Neuronal stem cell (in vitro differentiated cells): ENCODE results near the gene P2RY8.
A peak's percentile ranks its signal among the peaks of the same experiment; 100 is the strongest.

ENCODE experiments used
- DNase-seq: peaks from one replicate; pipeline ENCODE4 v3.0.0-alpha.2; 2013; ENCODE audit warnings: low spot score
- H2AFZ ChIP-seq: one replicate; pipeline ENCODE4 v1.6.1; 2013; ENCODE audit warnings: mild to moderate bottlenecking, low read length, inconsistent platforms
- H2AK5ac ChIP-seq: 2 replicates; pipeline ENCODE4 v1.6.1; 2013; ENCODE audit warnings: low read depth, mild to moderate bottlenecking, inconsistent platforms, low read length, moderate library complexity, mixed read lengths
- H2BK120ac ChIP-seq: 2 replicates; pipeline ENCODE4 v1.6.1; 2013; ENCODE audit warnings: low read depth, mild to moderate bottlenecking, inconsistent platforms, low read length, moderate library complexity, mixed read lengths
- H2BK12ac ChIP-seq: one replicate; pipeline ENCODE4 v1.6.1; 2013; ENCODE audit warnings: low read length, inconsistent platforms
- H2BK15ac ChIP-seq: 2 replicates; pipeline ENCODE4 v1.6.1; 2013; ENCODE audit warnings: mild to moderate bottlenecking, low read length, inconsistent platforms, mixed read lengths
- H2BK5ac ChIP-seq: one replicate; pipeline ENCODE4 v1.6.1; 2013; ENCODE audit warnings: inconsistent platforms, mild to moderate bottlenecking, low read length, moderate library complexity
- H3K14ac ChIP-seq: one replicate; pipeline ENCODE4 v1.6.1; 2013; ENCODE audit warnings: low read length, inconsistent platforms
- H3K18ac ChIP-seq: 2 replicates; pipeline ENCODE4 v1.6.1; 2013; ENCODE audit warnings: low read length, inconsistent platforms
- H3K23ac ChIP-seq: 2 replicates; pipeline ENCODE4 v1.6.1; 2013; ENCODE audit warnings: low read depth, mild to moderate bottlenecking, mixed read lengths, low read length, inconsistent platforms; ENCODE audit not compliant: poor library complexity
- H3K27ac ChIP-seq: replicated peaks from 3 replicates; pipeline ENCODE4 v1.5.1; 2013; ENCODE audit warnings: low read length, inconsistent platforms
- H3K27me3 ChIP-seq, 3 experiments: 2 replicates each; pipeline ENCODE4 v1.6.1; 2013; ENCODE audit warnings: low read length in 3 of 3, mild to moderate bottlenecking in 2 of 3, inconsistent platforms in 1 of 3, low read depth in 1 of 3, mixed read lengths in 1 of 3, moderate library complexity in 1 of 3; ENCODE audit not compliant: control insufficient read depth in 3 of 3, insufficient read depth in 3 of 3
- H3K36me3 ChIP-seq, 2 donors: replicated peaks in 1 of 2; 2 replicates each; pipeline ENCODE4 v1.6.1; 2013; ENCODE audit warnings: low read length in 2 of 2; ENCODE audit not compliant: control insufficient read depth in 2 of 2, insufficient read depth in 2 of 2
- H3K4ac ChIP-seq: 2 replicates; pipeline ENCODE4 v1.6.1; 2013; ENCODE audit warnings: inconsistent platforms, mild to moderate bottlenecking, low read length, moderate library complexity
- H3K4me1 ChIP-seq, 2 donors: 1 replicate in 1 of 2; 2 replicates in 1 of 2; pipeline ENCODE4 v1.6.1; 2013; ENCODE audit warnings: low read length in 2 of 2, low read depth in 1 of 2; ENCODE audit not compliant: control insufficient read depth in 2 of 2, insufficient read depth in 1 of 2
- H3K4me2 ChIP-seq: one replicate; pipeline ENCODE4 v1.6.1; 2013; ENCODE audit warnings: mild to moderate bottlenecking, low read length, inconsistent platforms; ENCODE audit not compliant: insufficient read depth, poor library complexity, severe bottlenecking
- H3K4me3 ChIP-seq, 2 donors: 2 replicates each; pipeline ENCODE4 v1.5.1; 2013; ENCODE audit warnings: low read length in 2 of 2, mild to moderate bottlenecking in 2 of 2, inconsistent platforms in 1 of 2, moderate library complexity in 1 of 2
- H3K79me1 ChIP-seq: one replicate; pipeline ENCODE4 v1.6.1; 2013; ENCODE audit warnings: low read depth, mild to moderate bottlenecking, inconsistent platforms, low read length, moderate library complexity
- H3K9ac ChIP-seq: one replicate; pipeline ENCODE4 v1.6.1; 2013; ENCODE audit warnings: mild to moderate bottlenecking, low read depth, low read length, inconsistent platforms; ENCODE audit not compliant: poor library complexity
- H3K9me3 ChIP-seq, 2 donors: replicated peaks in 1 of 2; 2 replicates each; pipeline versions ENCODE3 to v1.6.1; 2013; ENCODE audit warnings: low read length in 2 of 2, mild to moderate bottlenecking in 2 of 2, inconsistent platforms in 1 of 2, low read depth in 1 of 2, mixed read lengths in 1 of 2, moderate library complexity in 1 of 2; ENCODE audit not compliant: control insufficient read depth in 2 of 2, insufficient read depth in 1 of 2
- H4K8ac ChIP-seq: one replicate; pipeline ENCODE4 v1.6.1; 2013; ENCODE audit warnings: low read depth, mild to moderate bottlenecking, inconsistent platforms, low read length, moderate library complexity
- H4K91ac ChIP-seq: one replicate; pipeline ENCODE4 v1.6.1; 2013; ENCODE audit warnings: low read length, low read depth, mild to moderate bottlenecking, inconsistent platforms; ENCODE audit not compliant: poor library complexity
- WGBS, 2 donors: extraction: QIAGEN DNeasy Blood & Tissue Kit; methylation state at CpG; one replicate each; pipeline ENCODE4 v1.1.7; 2013; ENCODE audit warnings: missing lambda C conversion rate in 2 of 2, mixed read lengths in 1 of 2; ENCODE audit not compliant: insufficient read length in 2 of 2, insufficient replicate concordance in 1 of 2; ENCODE audit errors: extremely low coverage in 2 of 2; 5-methylcytosine and 5-hydroxymethylcytosine counted together

Gene P2RY8

GRCh38 chrX:1481636-1482529 is 55.1 kb downstream of the P2RY8 start:
- Histone ChIP-seq H3K27ac (no peak overlapping the region), H3K79me1 (no peaks in the 10 kb centered on the region), H3K4ac (no peak overlapping the region), H3K9me3 (peaks cover 0 to 3% of the 10 kb centered on the region in 2 donors), H2BK120ac (no peak overlapping the region), H4K8ac (no peak overlapping the region), H3K4me3 (peak overlapping the region in 1 of 2 donors; percentile 31), H3K9ac (no peak overlapping the region), H3K36me3 (no peaks in the 10 kb centered on the region), H4K91ac (no peak overlapping the region), H2AFZ (peak overlapping the region; percentile 90), H3K27me3 (no peaks in the 10 kb centered on the region), H3K4me2 (no peak overlapping the region), H3K14ac (no peak overlapping the region), H3K4me1 (no peaks in the 10 kb centered on the region), H2BK15ac (no peak overlapping the region), H2AK5ac (no peak overlapping the region), H3K18ac (no peak overlapping the region), H3K23ac (no peak overlapping the region), H2BK12ac (no peak overlapping the region), H2BK5ac (no peak overlapping the region)
- no peak for DNase-seq
- WGBS, 2 donors, result no CpG with 5 or more reads among the region's 26 CpGs

DNA sequence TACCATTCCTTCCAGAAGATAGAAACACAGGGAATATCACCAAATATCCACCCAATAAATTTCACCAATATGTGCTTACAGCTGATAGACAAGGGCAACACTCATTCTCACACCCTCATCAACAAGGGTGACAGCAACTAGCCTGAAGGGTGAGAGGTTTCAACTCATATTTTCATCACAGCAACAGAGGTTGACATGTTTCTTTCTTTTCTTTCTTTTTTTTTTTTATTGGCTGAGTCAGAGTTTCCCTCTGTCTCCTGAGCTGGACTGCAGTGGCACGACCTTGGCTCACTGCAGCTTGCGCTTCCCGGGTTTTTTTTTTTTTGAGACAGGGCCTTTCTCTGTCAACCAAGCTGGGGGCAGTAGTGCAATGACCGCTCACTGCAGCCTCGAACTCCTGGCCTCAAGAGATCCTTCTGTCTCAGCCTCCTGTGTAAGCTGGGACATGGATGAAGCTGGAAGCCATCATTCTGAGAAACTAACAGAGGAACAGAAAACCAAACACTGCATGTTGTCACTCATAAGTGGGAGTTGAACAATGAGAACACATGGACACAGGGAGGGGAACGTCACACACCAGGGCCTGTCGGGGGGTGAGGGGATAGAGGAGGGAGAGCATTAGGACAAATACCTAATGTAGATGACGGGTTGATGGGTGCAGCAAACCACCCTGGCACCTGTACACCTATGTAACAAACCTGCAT is 56.8 kb downstream of the P2RY8 start:
- Histone ChIP-seq H3K27ac (no peak overlapping the region), H2BK5ac (no peak overlapping the region), H3K9ac (no peak overlapping the region), H2BK15ac (no peak overlapping the region), H3K18ac (no peak overlapping the region), H3K79me1 (no peaks in the 10 kb centered on the region), H2BK120ac (no peak overlapping the region), H3K9me3 (peaks cover 0 to 3% of the 10 kb centered on the region in 2 donors), H4K8ac (no peak overlapping the region), H3K4ac (no peak overlapping the region), H2BK12ac (no peak overlapping the region), H3K14ac (no peak overlapping the region), H3K36me3 (no peaks in the 10 kb centered on the region), H4K91ac (no peak overlapping the region), H2AFZ (no peak overlapping the region), H2AK5ac (no peak overlapping the region), H3K4me1 (no peaks in the 10 kb centered on the region), H3K4me2 (no peak overlapping the region), H3K23ac (no peak overlapping the region), H3K27me3 (no peaks in the 10 kb centered on the region), H3K4me3 (no peak overlapping the region)
- no CpG with 5 or more reads among the region's 8 CpGs for WGBS, 2 donors
- no peak for DNase-seq

GRCh38 chrX:1477801-1478458 is 59.1 kb downstream of the P2RY8 start:
- H3K9me3 ChIP-seq, result peaks cover 0 to 3% of the 10 kb centered on the region in 2 donors
- H2BK5ac ChIP-seq, result no peak overlapping the region
- no peaks in the 10 kb centered on the region for H3K79me1 ChIP-seq
- no peak overlapping the region for H3K18ac ChIP-seq
- H2AK5ac ChIP-seq, result peak overlapping the region; percentile 41
- no peak overlapping the region for H3K23ac ChIP-seq
- H3K4me2 ChIP-seq, result no peak overlapping the region
- no peak overlapping the region for H3K4me3 ChIP-seq
- no peak overlapping the region for H3K27ac ChIP-seq
- H3K27me3 ChIP-seq, result no peaks in the 10 kb centered on the region
- H4K8ac ChIP-seq, result no peak overlapping the region
- no peak overlapping the region for H2BK120ac ChIP-seq
- H3K4me1 ChIP-seq, result no peaks in the 10 kb centered on the region
- H2BK12ac ChIP-seq, result no peak overlapping the region
- H3K36me3 ChIP-seq, result no peaks in the 10 kb centered on the region
- no peak for DNase-seq
- H2BK15ac ChIP-seq, result no peak overlapping the region
- no CpG with 5 or more reads among the region's 8 CpGs for WGBS, 2 donors
- H3K14ac ChIP-seq, result no peak overlapping the region
- H4K91ac ChIP-seq, result no peak overlapping the region
- peak overlapping the region; percentile 71 for H3K4ac ChIP-seq
- no peak overlapping the region for H3K9ac ChIP-seq
- no peak overlapping the region for H2AFZ ChIP-seq

DNA sequence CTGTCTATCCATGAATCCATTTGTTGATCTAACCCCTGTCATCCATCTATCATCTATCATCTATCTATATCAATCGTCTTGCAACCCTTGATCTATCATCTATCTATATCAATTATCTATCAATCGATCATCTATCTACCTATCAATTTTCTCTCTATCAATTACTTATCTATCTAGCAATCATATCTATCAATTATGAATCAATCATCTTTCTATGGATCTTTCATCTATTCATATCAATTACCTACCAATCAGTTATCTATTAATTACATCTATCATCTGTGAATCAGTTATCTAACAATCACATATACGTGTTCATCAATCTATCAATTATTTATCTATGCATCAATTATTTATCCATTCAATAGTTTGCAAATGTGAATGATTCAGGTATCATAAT is 59.8 kb downstream of the P2RY8 start:
- Histone ChIP-seq H3K14ac (no peak overlapping the region), H3K18ac (no peak overlapping the region), H2BK5ac (no peak overlapping the region), H3K27ac (no peak overlapping the region), H3K9me3 (peaks cover 0 to 3% of the 10 kb centered on the region in 2 donors), H3K27me3 (no peaks in the 10 kb centered on the region), H3K4me2 (no peak overlapping the region), H3K4ac (no peak overlapping the region), H3K23ac (no peak overlapping the region), H3K36me3 (no peaks in the 10 kb centered on the region), H2BK120ac (no peak overlapping the region), H3K4me3 (no peak overlapping the region), H2AK5ac (no peak overlapping the region), H2BK12ac (no peak overlapping the region), H2AFZ (no peak overlapping the region), H2BK15ac (no peak overlapping the region), H4K91ac (no peak overlapping the region), H3K4me1 (no peaks in the 10 kb centered on the region), H4K8ac (no peak overlapping the region), H3K9ac (no peak overlapping the region), H3K79me1 (no peaks in the 10 kb centered on the region)
- 100% methylated on average over 1 to 3 of the region's 3 CpGs for WGBS, 2 donors
- no peak for DNase-seq
